ENCODE results near the gene SF3B1.

Gene SF3B1

GRCh38 chr2:197445746-197446145 lies 10.9 kb upstream of the SF3B1 start:
- no peaks in the 10 kb centered on the region for H3K79me2 ChIP-seq (ENCODE audit: low read length)
- H3K9me2 ChIP-seq (replicated peaks; ENCODE audit: insufficient read depth, low read length), result no peaks in the 10 kb centered on the region
- no peaks in the 10 kb centered on the region for H3K27me3 ChIP-seq (replicated peaks; ENCODE audit: insufficient read depth, low read length)
- no peaks in the 10 kb centered on the region for H3F3A ChIP-seq (ENCODE audit: insufficient read depth, low read length)
- H2AFZ ChIP-seq (ENCODE audit: low read length), result no peak overlapping the region
- no peak overlapping the region for H3K27ac ChIP-seq (ENCODE audit: low read length)
- H3K4me1 ChIP-seq (ENCODE audit: low read length), result no peaks in the 10 kb centered on the region
- no peaks in the 10 kb centered on the region for H4K20me1 ChIP-seq (ENCODE audit: insufficient read depth, low read length)
- no peaks in the 10 kb centered on the region for H3K9me3 ChIP-seq (replicated peaks; ENCODE audit: insufficient read depth, low read length)
- TF ChIP-seq CTCF (IDR thresholded peaks at IDR 0.05; ENCODE audit: low read length) (no peak), EZH2 (optimal IDR thresholded peaks at IDR 0.05; ENCODE audit: low read depth, low read length) (no peak), EZH2phosphoT487 (IDR thresholded peaks at IDR 0.05; ENCODE audit: low read length) (no peak)
- no peak overlapping the region for H3K9ac ChIP-seq (ENCODE audit: low read length)
- no peak overlapping the region for H3K4me3 ChIP-seq (ENCODE audit: low read length)
- H3K36me3 ChIP-seq (replicated peaks; ENCODE audit: insufficient read depth, low read length), result no peaks in the 10 kb centered on the region
- no peak for DNase-seq
- no peak overlapping the region for H3K4me2 ChIP-seq (ENCODE audit: low read depth, low read length)

DNA sequence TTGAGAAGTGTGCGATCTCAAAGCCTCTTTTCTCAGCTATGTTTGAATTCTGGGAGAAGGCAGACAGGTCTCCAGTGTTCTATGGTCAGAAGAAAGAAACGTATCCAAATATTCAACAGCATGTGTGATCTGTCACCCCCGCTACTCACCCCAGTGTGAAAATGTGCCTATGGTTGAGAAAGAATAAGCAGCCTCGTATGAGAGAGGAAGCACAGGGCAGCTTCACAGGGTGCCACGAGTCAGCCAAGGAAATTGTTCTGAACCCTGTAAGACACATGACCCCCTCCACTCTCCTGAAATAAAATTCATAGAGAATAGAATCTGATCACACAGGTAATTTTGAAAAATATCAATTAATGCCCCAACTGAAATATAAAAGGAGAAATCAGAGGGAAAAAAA lies 8.0 kb upstream of the SF3B1 start:
- Histone ChIP-seq H2AFZ (ENCODE audit: low read length) (no peak overlapping the region), H3K4me2 (ENCODE audit: low read depth, low read length) (no peak overlapping the region), H3F3A (ENCODE audit: insufficient read depth, low read length) (no peaks in the 10 kb centered on the region), H4K20me1 (ENCODE audit: insufficient read depth, low read length) (no peaks in the 10 kb centered on the region), H3K9ac (ENCODE audit: low read length) (no peak overlapping the region), H3K9me2 (replicated peaks; ENCODE audit: insufficient read depth, low read length) (no peaks in the 10 kb centered on the region), H3K79me2 (ENCODE audit: low read length) (no peaks in the 10 kb centered on the region), H3K36me3 (replicated peaks; ENCODE audit: insufficient read depth, low read length) (no peaks in the 10 kb centered on the region), H3K27me3 (replicated peaks; ENCODE audit: insufficient read depth, low read length) (no peaks in the 10 kb centered on the region), H3K9me3 (replicated peaks; ENCODE audit: insufficient read depth, low read length) (no peaks in the 10 kb centered on the region), H3K4me3 (ENCODE audit: low read length) (no peak overlapping the region), H3K27ac (ENCODE audit: low read length) (no peak overlapping the region), H3K4me1 (ENCODE audit: low read length) (no peaks in the 10 kb centered on the region)
- DNase-seq, result no peak
- TF ChIP-seq EZH2 (optimal IDR thresholded peaks at IDR 0.05; ENCODE audit: low read depth, low read length) (no peak), EZH2phosphoT487 (IDR thresholded peaks at IDR 0.05; ENCODE audit: low read length) (no peak), CTCF (IDR thresholded peaks at IDR 0.05; ENCODE audit: low read length) (no peak)

DNA sequence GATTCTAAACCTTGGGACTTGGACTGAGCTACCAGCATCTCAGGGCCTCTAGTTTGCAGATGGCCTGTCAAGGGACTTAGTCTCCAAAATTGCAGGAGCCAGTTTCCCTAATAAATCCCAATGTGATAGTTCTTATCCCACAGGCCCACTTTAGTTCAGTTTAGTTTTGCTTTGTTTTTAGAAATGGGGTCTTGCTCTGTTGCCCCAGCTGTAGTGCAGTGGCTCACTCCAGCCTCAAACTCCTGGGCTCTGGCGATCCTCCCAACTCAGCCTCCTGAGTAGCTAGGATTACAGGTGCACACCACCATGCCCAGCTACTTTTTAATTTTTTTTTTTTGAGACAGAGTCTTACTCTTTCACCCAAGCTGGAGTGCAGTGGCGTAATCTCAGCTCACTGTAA lies 2.6 kb upstream of the SF3B1 start:
- peaks cover 16% of the 10 kb centered on the region for H3K4me1 ChIP-seq (ENCODE audit: low read length)
- no peak overlapping the region for H3K4me3 ChIP-seq (ENCODE audit: low read length)
- H2AFZ ChIP-seq (ENCODE audit: low read length), result no peak overlapping the region
- no peak for TF ChIP-seq EZH2 (optimal IDR thresholded peaks at IDR 0.05; ENCODE audit: low read depth, low read length)
- TF ChIP-seq CTCF (IDR thresholded peaks at IDR 0.05; ENCODE audit: low read length), result no peak
- no peak for TF ChIP-seq EZH2phosphoT487 (IDR thresholded peaks at IDR 0.05; ENCODE audit: low read length)
- H3K4me2 ChIP-seq (ENCODE audit: low read depth, low read length), result no peak overlapping the region
- no peaks in the 10 kb centered on the region for H3K9me3 ChIP-seq (replicated peaks; ENCODE audit: insufficient read depth, low read length)
- no peak overlapping the region for H3K9ac ChIP-seq (ENCODE audit: low read length)
- H4K20me1 ChIP-seq (ENCODE audit: insufficient read depth, low read length), result peaks cover 5% of the 10 kb centered on the region
- H3K36me3 ChIP-seq (replicated peaks; ENCODE audit: insufficient read depth, low read length), result no peaks in the 10 kb centered on the region
- H3K27ac ChIP-seq (ENCODE audit: low read length), result no peak overlapping the region
- no peaks in the 10 kb centered on the region for H3K9me2 ChIP-seq (replicated peaks; ENCODE audit: insufficient read depth, low read length)
- H3K27me3 ChIP-seq (replicated peaks; ENCODE audit: insufficient read depth, low read length), result no peaks in the 10 kb centered on the region
- peaks cover 31% of the 10 kb centered on the region for H3K79me2 ChIP-seq (ENCODE audit: low read length)
- no peaks in the 10 kb centered on the region for H3F3A ChIP-seq (ENCODE audit: insufficient read depth, low read length)
- DNase-seq, result no peak

All from MM.1S (cell line).